Measurements from ENCODE around the gene HS3ST5. TPM values are rescaled to one million over a fixed set of nuclear protein-coding genes. Genes with fewer than 3 reads are reported as not detected.
"Not testable (repeated sequence)": the region's sequence is repeated elsewhere in the genome, so short reads cannot be mapped to it uniquely, and the experiment has no call there.

Gene HS3ST5
- total and polyA plus RNA-seq, 4 donors: 0.02 to 0.18 (median 0.04) TPM; not detected in 1

DNA sequence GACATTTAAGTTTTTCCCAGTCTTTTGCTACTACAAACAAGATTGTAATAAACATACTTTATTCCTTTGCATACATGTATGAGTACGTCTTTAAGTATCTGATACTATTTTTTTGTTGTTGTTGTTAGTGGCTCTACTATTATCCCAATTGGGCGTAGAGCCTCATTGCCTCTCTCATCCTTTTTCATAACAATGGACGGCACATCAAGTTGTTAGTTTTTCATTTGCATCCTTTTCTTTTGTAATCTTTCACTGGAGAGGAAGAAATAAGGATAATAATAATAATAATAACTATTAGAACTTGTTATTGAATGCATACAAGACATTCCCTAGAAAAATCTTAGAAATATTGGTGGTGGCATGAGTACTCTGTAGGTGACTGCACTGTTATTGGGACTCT, 23.1 kb downstream of the HS3ST5 start:
- H3K4me1 ChIP-seq (ENCODE audit: control insufficient read depth in 5 of 5, insufficient read depth in 5 of 5, low read length in 5 of 5): no peaks in the 10 kb centered on the region
- ATAC-seq (ENCODE audit: insufficient read depth, low FRiP score) (no peak), DNase-seq (no peak)
- TF ChIP-seq, protein P1, sequence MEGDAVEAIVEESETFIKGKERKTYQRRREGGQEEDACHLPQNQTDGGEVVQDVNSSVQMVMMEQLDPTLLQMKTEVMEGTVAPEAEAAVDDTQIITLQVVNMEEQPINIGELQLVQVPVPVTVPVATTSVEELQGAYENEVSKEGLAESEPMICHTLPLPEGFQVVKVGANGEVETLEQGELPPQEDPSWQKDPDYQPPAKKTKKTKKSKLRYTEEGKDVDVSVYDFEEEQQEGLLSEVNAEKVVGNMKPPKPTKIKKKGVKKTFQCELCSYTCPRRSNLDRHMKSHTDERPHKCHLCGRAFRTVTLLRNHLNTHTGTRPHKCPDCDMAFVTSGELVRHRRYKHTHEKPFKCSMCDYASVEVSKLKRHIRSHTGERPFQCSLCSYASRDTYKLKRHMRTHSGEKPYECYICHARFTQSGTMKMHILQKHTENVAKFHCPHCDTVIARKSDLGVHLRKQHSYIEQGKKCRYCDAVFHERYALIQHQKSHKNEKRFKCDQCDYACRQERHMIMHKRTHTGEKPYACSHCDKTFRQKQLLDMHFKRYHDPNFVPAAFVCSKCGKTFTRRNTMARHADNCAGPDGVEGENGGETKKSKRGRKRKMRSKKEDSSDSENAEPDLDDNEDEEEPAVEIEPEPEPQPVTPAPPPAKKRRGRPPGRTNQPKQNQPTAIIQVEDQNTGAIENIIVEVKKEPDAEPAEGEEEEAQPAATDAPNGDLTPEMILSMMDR (IDR thresholded peaks at IDR 0.05; ENCODE audit: control extremely low read depth, extremely low read depth): no peak
- H3K9me3 ChIP-seq (ENCODE audit: control insufficient read depth in 4 of 4, insufficient read depth in 3 of 4, low read length in 3 of 4): no peaks in the 10 kb centered on the region
- no peak overlapping the region for H3K27ac ChIP-seq (ENCODE audit: low read depth in 1 of 2, low read length in 1 of 2)
- H3K27me3 ChIP-seq (ENCODE audit: control insufficient read depth in 3 of 3, insufficient read depth in 3 of 3, low read length in 2 of 3): peaks cover 0 to 3% (median 0%) of the 10 kb centered on the region in 3 donors
- H3K36me3 ChIP-seq (ENCODE audit: control insufficient read depth in 4 of 4, insufficient read depth in 4 of 4, low read length in 4 of 4): no peaks in the 10 kb centered on the region
- no peak overlapping the region for H3K9ac ChIP-seq (ENCODE audit: insufficient read depth in 1 of 2, low read length in 2 of 2)
- no peak overlapping the region for H3K4me3 ChIP-seq
- WGBS, 2 donors: 84 to 90% methylated on average over 3 of the region's 3 CpGs

DNA sequence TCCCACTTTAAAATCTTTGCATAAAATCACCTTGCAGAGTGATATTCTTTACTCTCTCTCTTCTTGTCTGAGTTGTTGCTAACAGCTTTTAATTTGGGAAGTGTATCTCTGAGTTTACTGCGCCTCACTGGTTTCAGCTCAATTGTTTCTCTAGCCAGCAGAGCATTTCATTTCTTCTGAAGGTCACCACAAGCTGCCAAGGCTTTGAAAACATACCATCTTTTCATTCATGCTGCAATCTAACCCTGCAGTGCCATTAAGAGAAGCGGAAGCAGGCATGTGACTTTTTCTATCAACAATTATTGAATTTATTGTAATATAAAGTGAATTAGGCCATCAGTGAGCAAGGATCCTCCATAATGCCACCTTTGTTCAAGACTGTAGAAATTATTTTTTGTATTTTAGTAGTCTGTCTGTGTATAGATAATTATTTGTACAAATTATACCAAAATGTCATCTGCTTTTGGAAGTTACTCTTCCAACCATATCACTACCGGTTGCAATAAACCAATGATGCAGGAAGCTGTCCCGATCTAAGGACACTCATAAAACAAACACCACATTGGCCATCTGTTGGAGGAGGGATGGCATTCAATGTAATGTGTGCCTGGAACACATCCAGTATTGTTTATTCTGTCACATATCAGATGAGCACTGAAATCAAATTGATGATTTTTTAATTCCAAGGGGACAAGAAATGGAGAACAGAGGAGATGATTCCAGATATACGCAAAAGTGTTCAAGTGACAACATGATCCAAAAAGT, 26.8 kb downstream of the HS3ST5 start:
- H3K27me3 ChIP-seq (ENCODE audit: control insufficient read depth in 3 of 3, insufficient read depth in 3 of 3, low read length in 2 of 3): no peaks in the 10 kb centered on the region
- no peak for DNase-seq
- no peak for ATAC-seq (ENCODE audit: insufficient read depth, low FRiP score)
- TF ChIP-seq, protein P1 (IDR thresholded peaks at IDR 0.05; ENCODE audit: control extremely low read depth, extremely low read depth): no peak
- H3K4me3 ChIP-seq: no peak overlapping the region
- no peaks in the 10 kb centered on the region for H3K9me3 ChIP-seq (ENCODE audit: control insufficient read depth in 4 of 4, insufficient read depth in 3 of 4, low read length in 3 of 4)
- H3K36me3 ChIP-seq (ENCODE audit: control insufficient read depth in 4 of 4, insufficient read depth in 4 of 4, low read length in 4 of 4): no peaks in the 10 kb centered on the region
- 82 to 83% methylated on average over 5 of the region's 5 CpGs for WGBS, 2 donors
- H3K9ac ChIP-seq (ENCODE audit: insufficient read depth in 1 of 2, low read length in 2 of 2): no peak overlapping the region
- H3K4me1 ChIP-seq (ENCODE audit: control insufficient read depth in 5 of 5, insufficient read depth in 5 of 5, low read length in 5 of 5): no peaks in the 10 kb centered on the region
- H3K27ac ChIP-seq (ENCODE audit: low read depth in 1 of 2, low read length in 1 of 2): no peak overlapping the region

GRCh38 chr6:114313816-114314215, 29.0 kb downstream of the HS3ST5 start:
- ATAC-seq (ENCODE audit: insufficient read depth, low FRiP score): not testable (repeated sequence)

GRCh38 chr6:114312931-114313330, 29.9 kb downstream of the HS3ST5 start:
- Histone ChIP-seq H3K36me3 (ENCODE audit: control insufficient read depth in 4 of 4, insufficient read depth in 4 of 4, low read length in 4 of 4) (no peaks in the 10 kb centered on the region), H3K4me3 (no peak overlapping the region), H3K27me3 (ENCODE audit: control insufficient read depth in 3 of 3, insufficient read depth in 3 of 3, low read length in 2 of 3) (no peaks in the 10 kb centered on the region), H3K9me3 (ENCODE audit: control insufficient read depth in 4 of 4, insufficient read depth in 3 of 4, low read length in 3 of 4) (no peaks in the 10 kb centered on the region), H3K4me1 (ENCODE audit: control insufficient read depth in 5 of 5, insufficient read depth in 5 of 5, low read length in 5 of 5) (no peaks in the 10 kb centered on the region), H3K27ac (ENCODE audit: low read depth in 1 of 2, low read length in 1 of 2) (no peak overlapping the region), H3K9ac (ENCODE audit: insufficient read depth in 1 of 2, low read length in 2 of 2) (no peak overlapping the region)
- no peak for ATAC-seq (ENCODE audit: insufficient read depth, low FRiP score)
- 87% methylated on average over 4 of the region's 4 CpGs for WGBS, 2 donors
- TF ChIP-seq, protein P1 (IDR thresholded peaks at IDR 0.05; ENCODE audit: control extremely low read depth, extremely low read depth): no peak
- DNase-seq: no peak

More at GRCh38 chr6:114313816-114314215, 29.0 kb downstream of the HS3ST5 start:
- H3K9me3 ChIP-seq (ENCODE audit: control insufficient read depth in 4 of 4, insufficient read depth in 3 of 4, low read length in 3 of 4); H3K27me3 ChIP-seq (ENCODE audit: control insufficient read depth in 3 of 3, insufficient read depth in 3 of 3, low read length in 2 of 3); H3K36me3 ChIP-seq (ENCODE audit: control insufficient read depth in 4 of 4, insufficient read depth in 4 of 4, low read length in 4 of 4); H3K4me3 ChIP-seq; H3K4me1 ChIP-seq (ENCODE audit: control insufficient read depth in 5 of 5, insufficient read depth in 5 of 5, low read length in 5 of 5); H3K27ac ChIP-seq (ENCODE audit: low read depth in 1 of 2, low read length in 1 of 2); H3K9ac ChIP-seq (ENCODE audit: insufficient read depth in 1 of 2, low read length in 2 of 2); DNase-seq: not testable (repeated sequence)
- WGBS, 2 donors: 94 to 95% methylated on average over 6 of the region's 6 CpGs
